D721Med (cell line): ENCODE data around the gene CD302.

ENCODE experiments used
- DNase-seq: peaks from one replicate; pipeline ENCODE4 v3.0.0; 2011; ENCODE audit warnings: low spot score; ENCODE audit not compliant: insufficient read length
- FAIRE-seq: peaks from 2 replicates; lab custom pipeline; 2011; peaks lifted over from hg19 to GRCh38; lab: Jason Lieb, UNC
- TF ChIP-seq, protein P1 (sequence below): IDR thresholded peaks from 2 replicates; pipeline ENCODE4 v1.5.1; 2012; ENCODE audit warnings: mild to moderate bottlenecking, control low read depth; ENCODE audit not compliant: insufficient read depth; ENCODE audit errors: missing control alignments

CD302 gene

GRCh38 chr2:159722580-159722979, 75.4 kb downstream of the CD302 start:
- no peak for DNase-seq
- no peak for FAIRE-seq
- TF ChIP-seq, protein P1, sequence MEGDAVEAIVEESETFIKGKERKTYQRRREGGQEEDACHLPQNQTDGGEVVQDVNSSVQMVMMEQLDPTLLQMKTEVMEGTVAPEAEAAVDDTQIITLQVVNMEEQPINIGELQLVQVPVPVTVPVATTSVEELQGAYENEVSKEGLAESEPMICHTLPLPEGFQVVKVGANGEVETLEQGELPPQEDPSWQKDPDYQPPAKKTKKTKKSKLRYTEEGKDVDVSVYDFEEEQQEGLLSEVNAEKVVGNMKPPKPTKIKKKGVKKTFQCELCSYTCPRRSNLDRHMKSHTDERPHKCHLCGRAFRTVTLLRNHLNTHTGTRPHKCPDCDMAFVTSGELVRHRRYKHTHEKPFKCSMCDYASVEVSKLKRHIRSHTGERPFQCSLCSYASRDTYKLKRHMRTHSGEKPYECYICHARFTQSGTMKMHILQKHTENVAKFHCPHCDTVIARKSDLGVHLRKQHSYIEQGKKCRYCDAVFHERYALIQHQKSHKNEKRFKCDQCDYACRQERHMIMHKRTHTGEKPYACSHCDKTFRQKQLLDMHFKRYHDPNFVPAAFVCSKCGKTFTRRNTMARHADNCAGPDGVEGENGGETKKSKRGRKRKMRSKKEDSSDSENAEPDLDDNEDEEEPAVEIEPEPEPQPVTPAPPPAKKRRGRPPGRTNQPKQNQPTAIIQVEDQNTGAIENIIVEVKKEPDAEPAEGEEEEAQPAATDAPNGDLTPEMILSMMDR, result no peak

GRCh38 chr2:159720676-159721075, 77.3 kb downstream of the CD302 start:
- TF ChIP-seq, protein P1, result no peak
- FAIRE-seq (no peak), DNase-seq (no peak)
